ENCODE results near the gene TFF1.

Gene TFF1

GRCh38 chr21:42398436-42399028, 32.2 kb upstream of the TFF1 start:
- DNase-seq (ENCODE audit: low read depth in 2 of 2), result no peak

GRCh38 chr21:42397746-42398394, 31.5 kb upstream of the TFF1 start:
- DNase-seq (ENCODE audit: low read depth in 2 of 2), result no peak

GRCh38 chr21:42396799-42397745, 30.7 kb upstream of the TFF1 start:
- DNase-seq (ENCODE audit: low read depth in 2 of 2), result no peak

GRCh38 chr21:42395905-42396651, 29.7 kb upstream of the TFF1 start, which contains the start of gene TMPRSS3:
Gene TMPRSS3, minus strand, starts transcription at chr21:42396052. Its CDS starts 635 bp downstream, at chr21:42395417.
- no peak for DNase-seq (ENCODE audit: low read depth in 2 of 2)

GRCh38 chr21:42395302-42395701, 29.0 kb upstream of the TFF1 start:
- no peak for DNase-seq (ENCODE audit: low read depth in 2 of 2)

- DNase-seq (ENCODE audit: low read depth in 2 of 2), result no peak
Measured at GRCh38 chr21:42393443-42393950, 27.2 kb upstream of the TFF1 start.

- no peak for DNase-seq (ENCODE audit: low read depth in 2 of 2)
Measured at GRCh38 chr21:42392731-42393442, 26.6 kb upstream of the TFF1 start.

GRCh38 chr21:42391297-42391696, 25.0 kb upstream of the TFF1 start:
- DNase-seq (ENCODE audit: low read depth in 2 of 2), result no peak

- DNase-seq (ENCODE audit: low read depth in 2 of 2), result no peak
Measured at GRCh38 chr21:42390696-42391095, 24.4 kb upstream of the TFF1 start.

- DNase-seq (ENCODE audit: low read depth in 2 of 2), result no peak
Measured at GRCh38 chr21:42390193-42390592, 23.9 kb upstream of the TFF1 start.

GRCh38 chr21:42389449-42389835, 23.1 kb upstream of the TFF1 start:
- no peak for DNase-seq (ENCODE audit: low read depth in 2 of 2)

GRCh38 chr21:42388740-42389448, 22.6 kb upstream of the TFF1 start:
- no peak for DNase-seq (ENCODE audit: low read depth in 2 of 2)

GRCh38 chr21:42387843-42388340, 21.6 kb upstream of the TFF1 start:
- DNase-seq (ENCODE audit: low read depth in 2 of 2), result no peak

- DNase-seq (ENCODE audit: low read depth in 2 of 2), result no peak
Measured at GRCh38 chr21:42387164-42387563, 20.8 kb upstream of the TFF1 start.

GRCh38 chr21:42386034-42386591, 19.8 kb upstream of the TFF1 start:
- no peak for DNase-seq (ENCODE audit: low read depth in 2 of 2)

- DNase-seq (ENCODE audit: low read depth in 2 of 2), result no peak
Measured at GRCh38 chr21:42385619-42386018, 19.3 kb upstream of the TFF1 start.

GRCh38 chr21:42384989-42385388, 18.7 kb upstream of the TFF1 start:
- no peak for DNase-seq (ENCODE audit: low read depth in 2 of 2)

- no peak for DNase-seq (ENCODE audit: low read depth in 2 of 2)
Measured at GRCh38 chr21:42384156-42384945, 18.0 kb upstream of the TFF1 start.

- no peak for DNase-seq (ENCODE audit: low read depth in 2 of 2)
Measured at GRCh38 chr21:42383331-42383730, 17.0 kb upstream of the TFF1 start.
